Esophagus muscularis mucosa (tissue), 4 donors: ENCODE measurements around the gene CTRL.

Experiments used
- CTCF ChIP-seq, 3 experiments: fragments of 200-600 bp in 2 of 3; fragments of 450-650 bp in 1 of 3; sonication (generic) in 2 of 3; IDR thresholded peaks; one replicate each; pipeline ENCODE4 v1.5.1; 2017 to 2019; ENCODE audit warnings: antibody characterized with exemption in 3 of 3, mild to moderate bottlenecking in 2 of 3, moderate library complexity in 1 of 3
- EP300 ChIP-seq: sonication (generic); formaldehyde crosslinking; IDR thresholded peaks from one replicate; pipeline ENCODE4 v1.6.1; 2017; ENCODE audit warnings: antibody characterized with exemption
- POLR2A ChIP-seq: fragments of 450-650 bp; IDR thresholded peaks from one replicate; pipeline ENCODE4 v1.6.1; 2017; ENCODE audit warnings: antibody characterized with exemption, moderate library complexity, mild to moderate bottlenecking, low read depth
- POLR2AphosphoS5 ChIP-seq, 2 donors: sonication (generic); formaldehyde crosslinking; IDR thresholded peaks; one replicate each; pipeline ENCODE4 v1.6.1; 2017; ENCODE audit warnings: antibody characterized with exemption in 2 of 2

GRCh38 chr16:67879936-67880335 lies 51.7 kb downstream of the CTRL start:
- TF ChIP-seq POLR2A = no peak
- no peak for TF ChIP-seq CTCF (IDR thresholded peaks at IDR 0.05)
- no peak for TF ChIP-seq EP300
- no peak for TF ChIP-seq POLR2AphosphoS5 (IDR thresholded peaks at IDR 0.05)
